HepG2 (cell line): ENCODE measurements around the gene BEST2. TPM values are rescaled to one million over a fixed set of nuclear protein-coding genes. Genes with fewer than 3 reads are reported as not detected.

Experiments used
- AGO1 ChIP-seq: fragments of 200-400 bp; formaldehyde crosslinking; IDR thresholded peaks from 2 replicates; pipeline ENCODE4 v1.6.1; 2017; ENCODE audit warnings: mild to moderate bottlenecking, low read depth, low read length, moderate library complexity; ENCODE audit not compliant: poor library complexity, severe bottlenecking
- CBX2 ChIP-seq, 2 experiments: fragments of 200-600 bp in 1 of 2; sonication (generic); formaldehyde crosslinking in 1 of 2; IDR thresholded peaks; 2 replicates each; pipeline versions ENCODE4 v1.7.0 to v1.8.1; 2018 to 2022; ENCODE audit warnings: low read depth in 2 of 2, low read length in 1 of 2, mild to moderate bottlenecking in 1 of 2, missing genetic modification reagents in 1 of 2
- ETS1 ChIP-seq: sonication (generic); formaldehyde crosslinking; IDR thresholded peaks from 2 replicates; pipeline ENCODE4 v1.4.0; 2020; ENCODE audit warnings: missing genetic modification reagents
- HNF1B ChIP-seq: sonication (generic); formaldehyde crosslinking; IDR thresholded peaks from 2 replicates; pipeline ENCODE4 v1.5.1; 2020; ENCODE audit warnings: mild to moderate bottlenecking, moderate library complexity, missing genetic modification reagents
- POLR2AphosphoS2 ChIP-seq: IDR thresholded peaks from 2 replicates; pipeline ENCODE4 v1.6.1; 2011; ENCODE audit warnings: low read depth, low read length, improper control_type of control experiment
- PRPF4 ChIP-seq: fragments of 200-400 bp; formaldehyde crosslinking; IDR thresholded peaks from 2 replicates; pipeline ENCODE4 v1.6.1; 2016; ENCODE audit warnings: low read length, low read depth; ENCODE audit not compliant: poor library complexity, severe bottlenecking
- SP140L ChIP-seq: sonication (generic); formaldehyde crosslinking; IDR thresholded peaks from 2 replicates; pipeline ENCODE4 v1.4.0; 2020; ENCODE audit warnings: missing genetic modification reagents, borderline replicate concordance
- SP4 ChIP-seq: sonication (generic); formaldehyde crosslinking; IDR thresholded peaks from 2 replicates; pipeline ENCODE4 v1.8.1; 2023; ENCODE audit warnings: mild to moderate bottlenecking, missing genetic modification reagents
- SRSF1 ChIP-seq: fragments of 200-400 bp; formaldehyde crosslinking; optimal IDR thresholded peaks from 2 replicates; pipeline ENCODE3; 2017; ENCODE audit warnings: mild to moderate bottlenecking, low read depth, low read length, moderate library complexity
- ZFP41 ChIP-seq: sonication (generic); formaldehyde crosslinking; IDR thresholded peaks from 2 replicates; pipeline ENCODE4 v1.4.0; 2020; ENCODE audit warnings: mild to moderate bottlenecking, missing genetic modification reagents, borderline replicate concordance
- ZNF335 ChIP-seq: sonication (generic); formaldehyde crosslinking; IDR thresholded peaks from 2 replicates; pipeline ENCODE4 v1.4.0; 2020; ENCODE audit warnings: missing genetic modification reagents
- polyA plus RNA-seq, 8 experiments: library from polyadenylated mRNA; depleted of rRNA in 3 of 8; stranded (reverse) in 7 of 8; unstranded in 1 of 8; fragments of >200 nt; fragmentation: Illumina TruSeq in 4 of 8; extraction: Trizol in 4 of 8; gene quantifications; 2 replicates each; pipeline versions ENCODE4 v1.2.1 to v1.2.3, GENCODE V29; 2011 to 2016; ENCODE audit warnings: low read depth in 4 of 8, missing spikeins in 1 of 8, mixed read lengths in 1 of 8; ENCODE audit not compliant: insufficient read depth in 1 of 8
- total RNA-seq, 5 experiments: library from RNA; depleted of rRNA; stranded (reverse); fragments of >200 nt; fragmentation: Illumina TruSeq; extraction: Trizol; gene quantifications; 2 replicates each; pipeline ENCODE4 v1.2.3, GENCODE V29; 2016; ENCODE audit warnings: low read depth in 1 of 5
- TF ChIP-seq, protein P1 (sequence below): sonication (generic); formaldehyde crosslinking; IDR thresholded peaks from 2 replicates; pipeline ENCODE4 v1.4.0; 2020; ENCODE audit warnings: missing genetic modification reagents, low read depth, mild to moderate bottlenecking, borderline replicate concordance
- TF ChIP-seq, protein P2 (sequence below), 2 experiments: fragments of 450-650 bp in 1 of 2; sonication (generic) in 1 of 2; formaldehyde crosslinking in 1 of 2; IDR thresholded peaks; 2 replicates each; pipeline versions ENCODE4 v1.6.1 to v1.8.0; 2016 to 2022; ENCODE audit warnings: antibody characterized with exemption in 1 of 2, mild to moderate bottlenecking in 1 of 2, missing genetic modification reagents in 1 of 2
- TF ChIP-seq, protein P3 (sequence below): sonication (generic); formaldehyde crosslinking; IDR thresholded peaks from 2 replicates; pipeline ENCODE4 v1.5.0; 2020; ENCODE audit warnings: mild to moderate bottlenecking, missing genetic modification reagents

The BEST2 gene
- total and polyA plus RNA-seq, 2 of the 13 experiments (the other 11 are each of a cell fraction or from before 2014, with no cell fraction given): not detected

DNA sequence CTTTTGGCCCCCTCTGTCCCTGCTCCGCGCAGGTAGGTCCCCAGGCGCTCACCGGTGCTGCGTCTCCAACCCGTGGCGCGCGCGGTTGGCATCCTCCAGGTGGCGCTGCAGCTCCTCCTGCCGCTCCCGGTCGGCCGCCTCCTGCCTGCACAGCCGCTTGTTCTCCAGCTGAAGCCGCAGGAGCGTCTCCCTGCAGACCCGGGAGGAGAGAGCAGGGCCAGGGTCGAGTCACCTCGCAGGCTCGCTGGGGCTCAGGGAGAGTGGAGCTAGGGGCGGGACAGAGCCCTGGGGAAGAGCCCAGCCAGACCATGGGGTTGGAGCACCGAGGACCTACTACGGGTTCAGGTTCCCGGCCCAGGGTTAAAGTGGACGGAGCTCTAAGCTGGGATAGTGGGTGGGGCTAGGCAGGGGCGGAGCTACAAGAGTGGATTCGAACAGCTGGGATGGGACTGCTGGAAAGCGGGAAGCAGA is 14.5 kb downstream of the BEST2 start (continued):
- TF ChIP-seq HNF1B: peak; percentile 64
- no peak for TF ChIP-seq POLR2AphosphoS2
- no peak for TF ChIP-seq SRSF1
- TF ChIP-seq ZFP41 (CRISPR knock-in tag): no peak
- no peak for TF ChIP-seq CBX2 (IDR thresholded peaks at IDR 0.05; ENCODE audit: low read depth, low read length)
- TF ChIP-seq CBX2 (CRISPR knock-in tag; IDR thresholded peaks at IDR 0.05; ENCODE audit: low read depth): no peak
- TF ChIP-seq PRPF4: no peak
- TF ChIP-seq, protein P1, sequence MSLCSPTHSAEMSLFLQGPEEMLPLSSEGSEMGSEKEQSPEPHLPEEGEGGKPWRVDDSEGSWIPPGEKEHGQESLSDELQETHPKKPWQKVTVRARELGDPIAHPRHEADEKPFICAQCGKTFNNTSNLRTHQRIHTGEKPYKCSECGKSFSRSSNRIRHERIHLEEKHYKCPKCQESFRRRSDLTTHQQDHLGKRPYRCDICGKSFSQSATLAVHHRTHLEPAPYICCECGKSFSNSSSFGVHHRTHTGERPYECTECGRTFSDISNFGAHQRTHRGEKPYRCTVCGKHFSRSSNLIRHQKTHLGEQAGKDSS (CRISPR knock-in tag): peak; percentile 79; the same call in 1 of the 2 replicates
- no peak for TF ChIP-seq ETS1 (CRISPR knock-in tag)
- 0 out of 2 replicates have a peak, but pooled peaks have one; percentile 60 for TF ChIP-seq ZNF335 (CRISPR knock-in tag)
- TF ChIP-seq, protein P2, sequence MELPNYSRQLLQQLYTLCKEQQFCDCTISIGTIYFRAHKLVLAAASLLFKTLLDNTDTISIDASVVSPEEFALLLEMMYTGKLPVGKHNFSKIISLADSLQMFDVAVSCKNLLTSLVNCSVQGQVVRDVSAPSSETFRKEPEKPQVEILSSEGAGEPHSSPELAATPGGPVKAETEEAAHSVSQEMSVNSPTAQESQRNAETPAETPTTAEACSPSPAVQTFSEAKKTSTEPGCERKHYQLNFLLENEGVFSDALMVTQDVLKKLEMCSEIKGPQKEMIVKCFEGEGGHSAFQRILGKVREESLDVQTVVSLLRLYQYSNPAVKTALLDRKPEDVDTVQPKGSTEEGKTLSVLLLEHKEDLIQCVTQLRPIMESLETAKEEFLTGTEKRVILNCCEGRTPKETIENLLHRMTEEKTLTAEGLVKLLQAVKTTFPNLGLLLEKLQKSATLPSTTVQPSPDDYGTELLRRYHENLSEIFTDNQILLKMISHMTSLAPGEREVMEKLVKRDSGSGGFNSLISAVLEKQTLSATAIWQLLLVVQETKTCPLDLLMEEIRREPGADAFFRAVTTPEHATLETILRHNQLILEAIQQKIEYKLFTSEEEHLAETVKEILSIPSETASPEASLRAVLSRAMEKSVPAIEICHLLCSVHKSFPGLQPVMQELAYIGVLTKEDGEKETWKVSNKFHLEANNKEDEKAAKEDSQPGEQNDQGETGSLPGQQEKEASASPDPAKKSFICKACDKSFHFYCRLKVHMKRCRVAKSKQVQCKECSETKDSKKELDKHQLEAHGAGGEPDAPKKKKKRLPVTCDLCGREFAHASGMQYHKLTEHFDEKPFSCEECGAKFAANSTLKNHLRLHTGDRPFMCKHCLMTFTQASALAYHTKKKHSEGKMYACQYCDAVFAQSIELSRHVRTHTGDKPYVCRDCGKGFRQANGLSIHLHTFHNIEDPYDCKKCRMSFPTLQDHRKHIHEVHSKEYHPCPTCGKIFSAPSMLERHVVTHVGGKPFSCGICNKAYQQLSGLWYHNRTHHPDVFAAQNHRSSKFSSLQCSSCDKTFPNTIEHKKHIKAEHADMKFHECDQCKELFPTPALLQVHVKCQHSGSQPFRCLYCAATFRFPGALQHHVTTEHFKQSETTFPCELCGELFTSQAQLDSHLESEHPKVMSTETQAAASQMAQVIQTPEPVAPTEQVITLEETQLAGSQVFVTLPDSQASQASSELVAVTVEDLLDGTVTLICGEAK (IDR thresholded peaks at IDR 0.05): no peak
- TF ChIP-seq, protein P2 (CRISPR knock-in tag; IDR thresholded peaks at IDR 0.05): 0 out of 2 replicates have a peak, but pooled peaks have one; percentile 49
- TF ChIP-seq, protein P3, sequence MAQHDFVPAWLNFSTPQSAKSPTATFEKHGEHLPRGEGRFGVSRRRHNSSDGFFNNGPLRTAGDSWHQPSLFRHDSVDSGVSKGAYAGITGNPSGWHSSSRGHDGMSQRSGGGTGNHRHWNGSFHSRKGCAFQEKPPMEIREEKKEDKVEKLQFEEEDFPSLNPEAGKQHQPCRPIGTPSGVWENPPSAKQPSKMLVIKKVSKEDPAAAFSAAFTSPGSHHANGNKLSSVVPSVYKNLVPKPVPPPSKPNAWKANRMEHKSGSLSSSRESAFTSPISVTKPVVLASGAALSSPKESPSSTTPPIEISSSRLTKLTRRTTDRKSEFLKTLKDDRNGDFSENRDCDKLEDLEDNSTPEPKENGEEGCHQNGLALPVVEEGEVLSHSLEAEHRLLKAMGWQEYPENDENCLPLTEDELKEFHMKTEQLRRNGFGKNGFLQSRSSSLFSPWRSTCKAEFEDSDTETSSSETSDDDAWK (CRISPR knock-in tag): no peak
- TF ChIP-seq SP140L (CRISPR knock-in tag): no peak
- peak; percentile 44; the same call in 1 of the 2 replicates for TF ChIP-seq SP4 (CRISPR knock-in tag)
- TF ChIP-seq AGO1: peak; percentile 65
